ENCODE results near the gene RHD.

GRCh38 chr1:25347556-25347955 is 75.2 kb downstream of the RHD start:
- TF ChIP-seq, protein P1, sequence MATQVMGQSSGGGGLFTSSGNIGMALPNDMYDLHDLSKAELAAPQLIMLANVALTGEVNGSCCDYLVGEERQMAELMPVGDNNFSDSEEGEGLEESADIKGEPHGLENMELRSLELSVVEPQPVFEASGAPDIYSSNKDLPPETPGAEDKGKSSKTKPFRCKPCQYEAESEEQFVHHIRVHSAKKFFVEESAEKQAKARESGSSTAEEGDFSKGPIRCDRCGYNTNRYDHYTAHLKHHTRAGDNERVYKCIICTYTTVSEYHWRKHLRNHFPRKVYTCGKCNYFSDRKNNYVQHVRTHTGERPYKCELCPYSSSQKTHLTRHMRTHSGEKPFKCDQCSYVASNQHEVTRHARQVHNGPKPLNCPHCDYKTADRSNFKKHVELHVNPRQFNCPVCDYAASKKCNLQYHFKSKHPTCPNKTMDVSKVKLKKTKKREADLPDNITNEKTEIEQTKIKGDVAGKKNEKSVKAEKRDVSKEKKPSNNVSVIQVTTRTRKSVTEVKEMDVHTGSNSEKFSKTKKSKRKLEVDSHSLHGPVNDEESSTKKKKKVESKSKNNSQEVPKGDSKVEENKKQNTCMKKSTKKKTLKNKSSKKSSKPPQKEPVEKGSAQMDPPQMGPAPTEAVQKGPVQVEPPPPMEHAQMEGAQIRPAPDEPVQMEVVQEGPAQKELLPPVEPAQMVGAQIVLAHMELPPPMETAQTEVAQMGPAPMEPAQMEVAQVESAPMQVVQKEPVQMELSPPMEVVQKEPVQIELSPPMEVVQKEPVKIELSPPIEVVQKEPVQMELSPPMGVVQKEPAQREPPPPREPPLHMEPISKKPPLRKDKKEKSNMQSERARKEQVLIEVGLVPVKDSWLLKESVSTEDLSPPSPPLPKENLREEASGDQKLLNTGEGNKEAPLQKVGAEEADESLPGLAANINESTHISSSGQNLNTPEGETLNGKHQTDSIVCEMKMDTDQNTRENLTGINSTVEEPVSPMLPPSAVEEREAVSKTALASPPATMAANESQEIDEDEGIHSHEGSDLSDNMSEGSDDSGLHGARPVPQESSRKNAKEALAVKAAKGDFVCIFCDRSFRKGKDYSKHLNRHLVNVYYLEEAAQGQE (IDR thresholded peaks at IDR 0.05): no peak
- no peak for TF ChIP-seq NR2F2 (IDR thresholded peaks at IDR 0.05)
- TF ChIP-seq HNF4A (conservative IDR thresholded peaks at IDR 0.05): no peak
- TF ChIP-seq, protein P2, sequence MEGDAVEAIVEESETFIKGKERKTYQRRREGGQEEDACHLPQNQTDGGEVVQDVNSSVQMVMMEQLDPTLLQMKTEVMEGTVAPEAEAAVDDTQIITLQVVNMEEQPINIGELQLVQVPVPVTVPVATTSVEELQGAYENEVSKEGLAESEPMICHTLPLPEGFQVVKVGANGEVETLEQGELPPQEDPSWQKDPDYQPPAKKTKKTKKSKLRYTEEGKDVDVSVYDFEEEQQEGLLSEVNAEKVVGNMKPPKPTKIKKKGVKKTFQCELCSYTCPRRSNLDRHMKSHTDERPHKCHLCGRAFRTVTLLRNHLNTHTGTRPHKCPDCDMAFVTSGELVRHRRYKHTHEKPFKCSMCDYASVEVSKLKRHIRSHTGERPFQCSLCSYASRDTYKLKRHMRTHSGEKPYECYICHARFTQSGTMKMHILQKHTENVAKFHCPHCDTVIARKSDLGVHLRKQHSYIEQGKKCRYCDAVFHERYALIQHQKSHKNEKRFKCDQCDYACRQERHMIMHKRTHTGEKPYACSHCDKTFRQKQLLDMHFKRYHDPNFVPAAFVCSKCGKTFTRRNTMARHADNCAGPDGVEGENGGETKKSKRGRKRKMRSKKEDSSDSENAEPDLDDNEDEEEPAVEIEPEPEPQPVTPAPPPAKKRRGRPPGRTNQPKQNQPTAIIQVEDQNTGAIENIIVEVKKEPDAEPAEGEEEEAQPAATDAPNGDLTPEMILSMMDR (IDR thresholded peaks at IDR 0.05; ENCODE audit: low read depth, low read length, missing input control): no peak
- no peak for TF ChIP-seq FOXA1 (IDR thresholded peaks at IDR 0.05)
- TF ChIP-seq ZBTB33 (IDR thresholded peaks at IDR 0.05): no peak
- TF ChIP-seq MAX (IDR thresholded peaks at IDR 0.05): no peak
- TF ChIP-seq TAF1 (conservative IDR thresholded peaks at IDR 0.05): no peak
- TF ChIP-seq GABPA (IDR thresholded peaks at IDR 0.05 in 1 of 2, conservative IDR thresholded peaks at IDR 0.05 in 1 of 2): no peak
- TF ChIP-seq EGR1 (IDR thresholded peaks at IDR 0.05; ENCODE audit: low read depth in 2 of 2): no peak
- TF ChIP-seq YY1 (IDR thresholded peaks at IDR 0.05): no peak
- TF ChIP-seq JUND (IDR thresholded peaks at IDR 0.05): no peak
